ENCODE data around the gene MEGF6. TPM values are rescaled to one million over a fixed set of nuclear protein-coding genes. Genes with fewer than 3 reads are reported as not detected.

Gene MEGF6
- total RNA-seq, 6 experiments from 2014 or later = 20.3 to 39.2 (median 23.0) TPM

DNA sequence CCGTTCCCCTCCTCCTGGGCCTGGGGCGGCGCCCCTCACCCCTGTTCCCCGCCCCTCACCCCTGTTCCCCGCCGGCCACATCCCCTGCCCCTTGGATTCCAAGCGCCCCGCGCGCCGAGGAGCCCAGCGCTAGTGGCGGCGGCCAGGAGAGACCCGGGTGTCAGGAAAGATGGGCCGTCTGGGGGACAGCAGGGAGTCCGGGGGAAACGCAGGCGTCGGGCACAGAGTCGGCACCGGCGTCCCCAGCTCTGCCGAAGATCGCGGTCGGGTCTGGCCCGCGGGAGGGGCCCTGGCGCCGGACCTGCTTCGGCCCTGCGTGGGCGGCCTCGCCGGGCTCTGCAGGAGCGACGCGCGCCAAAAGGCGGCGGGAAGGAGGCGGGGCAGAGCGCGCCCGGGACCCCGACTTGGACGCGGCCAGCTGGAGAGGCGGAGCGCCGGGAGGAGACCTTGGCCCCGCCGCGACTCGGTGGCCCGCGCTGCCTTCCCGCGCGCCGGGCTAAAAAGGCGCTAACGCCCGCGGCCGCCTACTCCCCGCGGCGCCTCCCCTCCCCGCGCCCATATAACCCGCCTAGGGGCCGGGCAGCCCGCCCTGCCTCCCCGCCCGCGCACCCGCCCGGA, 40.7 kb upstream of the MEGF6 start, which contains the start of gene TP73:
TSS of gene TP73 (plus strand) at position 587 of the 618 bp plus-strand sequence. CDS start 29,850 bp downstream, outside the sequence.
- peaks cover 16% of the 10 kb centered on the region for H3K4me1 Mint-ChIP-seq (ENCODE audit: low read depth)
- H3K27me3 Mint-ChIP-seq (ENCODE audit: insufficient read depth) = peaks cover 43% of the 10 kb centered on the region
- no peaks in the 10 kb centered on the region for H3K36me3 Mint-ChIP-seq (ENCODE audit: low read depth)
- no peak within 1 kb of the TSS for H3K4me3 Mint-ChIP-seq
- no peak within 1 kb of the TSS for H3K27ac Mint-ChIP-seq
- H3K9me3 Mint-ChIP-seq = no peaks in the 10 kb centered on the region
- TF ChIP-seq, protein P1, sequence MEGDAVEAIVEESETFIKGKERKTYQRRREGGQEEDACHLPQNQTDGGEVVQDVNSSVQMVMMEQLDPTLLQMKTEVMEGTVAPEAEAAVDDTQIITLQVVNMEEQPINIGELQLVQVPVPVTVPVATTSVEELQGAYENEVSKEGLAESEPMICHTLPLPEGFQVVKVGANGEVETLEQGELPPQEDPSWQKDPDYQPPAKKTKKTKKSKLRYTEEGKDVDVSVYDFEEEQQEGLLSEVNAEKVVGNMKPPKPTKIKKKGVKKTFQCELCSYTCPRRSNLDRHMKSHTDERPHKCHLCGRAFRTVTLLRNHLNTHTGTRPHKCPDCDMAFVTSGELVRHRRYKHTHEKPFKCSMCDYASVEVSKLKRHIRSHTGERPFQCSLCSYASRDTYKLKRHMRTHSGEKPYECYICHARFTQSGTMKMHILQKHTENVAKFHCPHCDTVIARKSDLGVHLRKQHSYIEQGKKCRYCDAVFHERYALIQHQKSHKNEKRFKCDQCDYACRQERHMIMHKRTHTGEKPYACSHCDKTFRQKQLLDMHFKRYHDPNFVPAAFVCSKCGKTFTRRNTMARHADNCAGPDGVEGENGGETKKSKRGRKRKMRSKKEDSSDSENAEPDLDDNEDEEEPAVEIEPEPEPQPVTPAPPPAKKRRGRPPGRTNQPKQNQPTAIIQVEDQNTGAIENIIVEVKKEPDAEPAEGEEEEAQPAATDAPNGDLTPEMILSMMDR (IDR thresholded peaks at IDR 0.05) = no peak
- no peak for DNase-seq

DNA sequence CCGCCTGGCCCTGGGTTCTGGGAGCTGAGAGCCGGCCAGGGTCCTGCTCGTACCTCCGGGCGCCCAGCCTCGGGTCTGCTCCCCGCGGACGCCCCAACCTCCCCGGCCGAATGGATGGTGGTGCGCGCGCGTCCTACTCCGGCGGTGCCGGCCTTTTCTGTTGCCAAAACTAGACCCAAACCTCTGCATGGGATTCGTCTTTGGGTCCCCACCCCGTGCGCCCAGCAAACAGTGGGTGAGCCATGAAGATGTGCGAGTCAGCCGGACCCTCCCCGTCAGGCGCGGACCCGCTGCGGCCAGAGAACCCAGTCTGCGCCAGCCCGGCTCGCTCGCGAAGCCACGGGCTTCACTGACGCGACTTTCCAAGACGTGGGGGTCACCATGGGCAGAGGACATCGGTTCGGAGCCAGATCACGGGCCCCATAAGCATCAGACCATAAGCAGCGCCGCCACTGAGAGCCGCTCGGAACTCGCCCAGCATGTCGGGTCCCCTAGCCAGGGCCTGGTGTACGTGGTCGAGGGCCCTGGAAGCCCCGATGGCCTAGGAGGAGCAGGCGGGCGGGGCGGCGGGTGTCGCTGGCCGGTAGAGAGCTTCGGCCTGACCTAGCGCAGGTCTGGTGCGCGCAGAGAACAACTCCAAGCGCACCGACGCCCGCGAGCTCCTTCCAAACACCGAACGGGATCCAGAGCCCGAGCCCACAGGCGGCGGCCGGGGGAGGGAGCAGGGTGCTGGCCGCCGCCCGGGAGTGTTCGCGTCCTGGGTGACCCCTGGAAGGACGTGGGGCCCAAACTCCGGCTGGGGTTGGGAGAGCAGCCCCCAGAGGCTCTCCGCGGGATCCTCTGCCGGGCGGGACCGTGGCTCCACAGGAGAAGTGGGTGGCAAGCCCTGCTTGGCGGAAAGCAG, 40.0 kb upstream of the MEGF6 start:
- Mint-ChIP-seq H3K4me3 (no peak overlapping the region), H3K27me3 (ENCODE audit: insufficient read depth) (peaks cover 37% of the 10 kb centered on the region), H3K9me3 (no peaks in the 10 kb centered on the region), H3K4me1 (ENCODE audit: low read depth) (peaks cover 16% of the 10 kb centered on the region), H3K27ac (no peak overlapping the region), H3K36me3 (ENCODE audit: low read depth) (no peaks in the 10 kb centered on the region)
- DNase-seq = no peak
- TF ChIP-seq, protein P1 (IDR thresholded peaks at IDR 0.05) = no peak

DNA sequence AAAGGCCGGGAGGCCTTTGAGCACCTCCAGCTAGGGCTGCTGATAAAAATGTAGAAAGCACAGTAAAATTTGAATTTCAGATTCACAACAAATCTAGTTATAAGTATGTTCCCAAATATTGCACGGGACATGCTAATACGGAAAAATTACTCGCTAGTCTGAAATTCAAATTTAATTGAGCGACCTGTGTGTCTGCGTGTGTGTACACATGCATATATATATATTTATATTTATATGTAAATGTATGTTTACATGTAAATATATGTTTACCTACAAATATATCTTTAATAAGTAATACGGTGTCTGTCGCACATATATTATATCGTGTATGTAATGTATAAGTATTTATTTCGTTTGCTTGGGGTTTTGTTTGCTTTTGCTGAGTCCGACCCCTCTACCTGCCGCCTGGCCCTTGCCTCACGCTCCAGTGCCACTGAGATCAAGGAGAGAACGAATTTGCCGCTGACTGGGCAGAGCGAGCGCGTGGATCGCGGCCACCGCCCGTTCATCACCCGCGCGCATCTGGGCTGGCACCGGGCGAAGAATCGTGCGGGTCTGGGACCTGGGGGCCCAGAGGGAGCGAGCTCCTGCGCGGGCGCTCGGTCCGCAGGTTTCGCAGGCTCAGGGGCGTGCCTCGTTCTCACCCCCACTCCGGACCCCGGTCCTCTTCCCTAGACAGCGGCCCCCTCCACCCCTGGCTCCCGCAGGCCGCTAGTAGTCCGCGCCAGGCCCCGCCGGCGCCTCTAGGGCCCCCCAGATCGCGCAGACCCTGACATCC, 39.1 kb upstream of the MEGF6 start:
- no peaks in the 10 kb centered on the region; the same call in 1 of the 2 replicates for H3K36me3 Mint-ChIP-seq (ENCODE audit: low read depth)
- TF ChIP-seq, protein P1 (IDR thresholded peaks at IDR 0.05) = no peak
- peaks cover 34% of the 10 kb centered on the region for H3K27me3 Mint-ChIP-seq (ENCODE audit: insufficient read depth)

DNA sequence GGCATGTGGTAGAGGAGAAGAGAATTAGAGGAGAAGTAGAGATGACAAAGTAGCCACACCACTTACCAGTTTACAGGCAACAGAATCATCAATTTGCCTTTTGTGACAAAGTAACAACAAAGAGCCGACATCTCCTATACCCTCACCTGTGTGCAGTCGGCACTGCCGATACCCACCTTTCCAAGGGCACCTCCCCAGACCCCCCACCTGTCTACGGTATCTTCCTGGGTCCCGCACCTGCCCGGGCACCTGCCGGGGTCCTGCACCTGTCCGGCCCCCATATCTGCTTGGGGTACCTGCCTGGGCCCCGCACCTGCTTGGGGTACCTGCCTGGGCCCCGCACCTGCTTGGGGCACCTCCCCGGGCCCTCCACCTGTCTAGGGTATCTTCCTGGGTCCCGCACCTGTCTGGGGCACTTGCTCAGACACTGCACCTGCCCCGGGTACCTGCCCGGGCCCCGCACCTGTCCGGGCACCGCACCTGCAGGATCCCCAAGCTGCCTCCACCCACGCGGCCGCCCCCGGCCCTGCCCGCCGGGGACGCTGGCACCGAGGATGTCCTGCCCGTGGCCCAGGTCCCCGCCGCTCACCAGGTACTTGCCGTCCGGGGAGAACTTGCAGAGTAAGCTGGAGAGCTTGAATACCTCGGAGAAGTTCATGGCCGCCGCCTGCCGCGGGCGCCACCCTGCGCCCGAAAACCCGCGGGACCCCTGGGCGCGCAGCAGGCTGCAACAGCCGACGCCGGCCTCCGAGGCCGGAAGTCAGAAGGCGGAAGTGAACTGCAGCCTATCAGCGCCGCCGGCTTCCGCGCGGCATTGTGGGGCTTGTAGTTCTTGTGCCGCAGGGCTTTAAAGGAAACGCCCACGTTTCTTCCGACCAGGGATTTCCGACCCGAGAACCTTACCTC, 38.3 kb upstream of the MEGF6 start, which contains the start of gene WRAP73:
TSS of gene WRAP73 (minus strand) at position 762 of the 906 bp plus-strand sequence. CDS start at position 658, 104 bp downstream.
- Mint-ChIP-seq H3K9me3 (no peaks in the 10 kb centered on the region), H3K4me1 (ENCODE audit: low read depth) (peaks cover 16% of the 10 kb centered on the region), H3K36me3 (ENCODE audit: low read depth) (no peaks in the 10 kb centered on the region; the same call in 1 of the 2 replicates), H3K27ac (0 out of 2 replicates have a peak within 1 kb of the TSS, but pooled peaks have one; percentile 23), H3K4me3 (peak within 1 kb of the TSS; percentile 87), H3K27me3 (ENCODE audit: insufficient read depth) (peaks cover 28% of the 10 kb centered on the region)
- DNase-seq = peak; percentile 82
- TF ChIP-seq, protein P1 (IDR thresholded peaks at IDR 0.05) = peak; percentile 60

More for the DNA sequence above, 39.1 kb upstream of the MEGF6 start:
- H3K4me3 Mint-ChIP-seq = peak overlapping the region; percentile 87
- no peaks in the 10 kb centered on the region for H3K9me3 Mint-ChIP-seq
- no peak for DNase-seq
- H3K4me1 Mint-ChIP-seq (ENCODE audit: low read depth) = peaks cover 16% of the 10 kb centered on the region
- no peak overlapping the region for H3K27ac Mint-ChIP-seq

All from HFFc6 (cell line).